ENCODE results near the gene DCST2.
A peak's percentile ranks its signal among the peaks of the same experiment; 100 is the strongest.

Gene DCST2

GRCh38 chr1:155079210-155079486 is 45.6 kb upstream of the DCST2 start:
- Histone ChIP-seq H3K23ac (ENCODE audit: low read depth, low read length, poor library complexity) (no peak overlapping the region), H2BK12ac (ENCODE audit: low read length) (no peak overlapping the region), H3K9ac (ENCODE audit: low read depth, low read length, poor library complexity) (peak overlapping the region; percentile 93), H3K18ac (ENCODE audit: low read length) (peak overlapping the region; percentile 98), H2BK15ac (ENCODE audit: low read length) (peak overlapping the region; percentile 88), H3K36me3 (replicated peaks in 1 of 2; ENCODE audit: control insufficient read depth in 2 of 2, insufficient read depth in 2 of 2, low read length in 2 of 2) (no peaks in the 10 kb centered on the region), H3K9me3 (replicated peaks in 1 of 2; ENCODE audit: control insufficient read depth in 2 of 2, insufficient read depth in 1 of 2, low read depth in 1 of 2, low read length in 2 of 2) (peaks cover 0 to 2% of the 10 kb centered on the region in 2 donors), H2AK5ac (ENCODE audit: low read depth, low read length) (peak overlapping the region; percentile 86), H3K4me3 (ENCODE audit: low read length in 2 of 2) (peak overlapping the region; percentile 74 to 88), H2BK5ac (ENCODE audit: low read length) (peak overlapping the region; percentile 56), H3K27me3 (ENCODE audit: control insufficient read depth in 3 of 3, insufficient read depth in 3 of 3, low read depth in 1 of 3, low read length in 3 of 3) (peaks cover 30 to 51% (median 37%) of the 10 kb centered on the region in 3 experiments), H3K27ac (replicated peaks; ENCODE audit: low read length) (no peak overlapping the region), H3K4me2 (ENCODE audit: insufficient read depth, low read length, poor library complexity, severe bottlenecking) (peak overlapping the region; percentile 98), H2BK120ac (ENCODE audit: low read depth, low read length) (no peak overlapping the region), H4K8ac (ENCODE audit: low read depth, low read length) (no peak overlapping the region), H3K4me1 (ENCODE audit: control insufficient read depth in 2 of 2, insufficient read depth in 1 of 2, low read depth in 1 of 2, low read length in 2 of 2) (peaks cover 27 to 47% of the 10 kb centered on the region in 2 donors), H4K91ac (ENCODE audit: low read depth, low read length, poor library complexity) (no peak overlapping the region), H2AFZ (ENCODE audit: low read length) (peak overlapping the region; percentile 80), H3K4ac (ENCODE audit: low read length) (no peak overlapping the region), H3K14ac (ENCODE audit: low read length) (no peak overlapping the region), H3K79me1 (ENCODE audit: low read depth, low read length) (no peaks in the 10 kb centered on the region)
- DNase-seq (ENCODE audit: low spot score) = no peak
- WGBS, 2 donors (ENCODE audit: extremely low coverage in 2 of 2, insufficient read length in 2 of 2, insufficient replicate concordance in 1 of 2) = no CpG with 5 or more reads among the region's 10 CpGs

- Histone ChIP-seq H4K8ac (ENCODE audit: low read depth, low read length) (no peak within 1 kb of the TSS), H2BK120ac (ENCODE audit: low read depth, low read length) (peak within 1 kb of the TSS; percentile 23), H4K91ac (ENCODE audit: low read depth, low read length, poor library complexity) (no peak within 1 kb of the TSS), H3K9me3 (replicated peaks in 1 of 2; ENCODE audit: control insufficient read depth in 2 of 2, insufficient read depth in 1 of 2, low read depth in 1 of 2, low read length in 2 of 2) (peaks cover 0 to 2% of the 10 kb centered on the region in 2 donors), H2AK5ac (ENCODE audit: low read depth, low read length) (peak within 1 kb of the TSS; percentile 86), H3K36me3 (replicated peaks in 1 of 2; ENCODE audit: control insufficient read depth in 2 of 2, insufficient read depth in 2 of 2, low read length in 2 of 2) (no peaks in the 10 kb centered on the region), H3K14ac (ENCODE audit: low read length) (peak within 1 kb of the TSS; percentile 28), H3K79me1 (ENCODE audit: low read depth, low read length) (no peaks in the 10 kb centered on the region), H3K27ac (replicated peaks; ENCODE audit: low read length) (no peak within 1 kb of the TSS), H3K27me3 (ENCODE audit: control insufficient read depth in 3 of 3, insufficient read depth in 3 of 3, low read depth in 1 of 3, low read length in 3 of 3) (peaks cover 30 to 46% (median 32%) of the 10 kb centered on the region in 3 experiments), H3K4ac (ENCODE audit: low read length) (no peak within 1 kb of the TSS), H3K4me2 (ENCODE audit: insufficient read depth, low read length, poor library complexity, severe bottlenecking) (peak within 1 kb of the TSS; percentile 98), H3K23ac (ENCODE audit: low read depth, low read length, poor library complexity) (peak within 1 kb of the TSS; percentile 90), H2BK12ac (ENCODE audit: low read length) (peak within 1 kb of the TSS; percentile 69), H3K9ac (ENCODE audit: low read depth, low read length, poor library complexity) (peak within 1 kb of the TSS; percentile 93), H2BK15ac (ENCODE audit: low read length) (peak within 1 kb of the TSS; percentile 88), H3K4me3 (ENCODE audit: low read length in 2 of 2) (peak within 1 kb of the TSS; percentile 74 to 88), H2AFZ (ENCODE audit: low read length) (peak within 1 kb of the TSS; percentile 80), H3K4me1 (ENCODE audit: control insufficient read depth in 2 of 2, insufficient read depth in 1 of 2, low read depth in 1 of 2, low read length in 2 of 2) (peaks cover 24 to 42% of the 10 kb centered on the region in 2 donors), H3K18ac (ENCODE audit: low read length) (peak within 1 kb of the TSS; percentile 98), H2BK5ac (ENCODE audit: low read length) (peak within 1 kb of the TSS; percentile 56)
- peak; percentile 78 for DNase-seq (ENCODE audit: low spot score)
- WGBS, 2 donors (ENCODE audit: extremely low coverage in 2 of 2, insufficient read length in 2 of 2, insufficient replicate concordance in 1 of 2) = no CpG with 5 or more reads among the region's 59 CpGs
Observed at GRCh38 chr1:155078469-155079209, 45.1 kb upstream of the DCST2 start, which contains the start of gene EFNA3. Gene EFNA3, plus strand, starts transcription at chr1:155078837. Its CDS starts 105 bp downstream, at chr1:155078942.

GRCh38 chr1:155077758-155078445 is 44.3 kb upstream of the DCST2 start:
- peak overlapping the region; percentile 49 for H2AK5ac ChIP-seq (ENCODE audit: low read depth, low read length)
- H3K79me1 ChIP-seq (ENCODE audit: low read depth, low read length) = no peaks in the 10 kb centered on the region
- H3K18ac ChIP-seq (ENCODE audit: low read length) = peak overlapping the region; percentile 1
- no peaks in the 10 kb centered on the region for H3K36me3 ChIP-seq (replicated peaks in 1 of 2; ENCODE audit: control insufficient read depth in 2 of 2, insufficient read depth in 2 of 2, low read length in 2 of 2)
- no peak overlapping the region for H3K14ac ChIP-seq (ENCODE audit: low read length)
- H2BK120ac ChIP-seq (ENCODE audit: low read depth, low read length) = peak overlapping the region; percentile 5
- no CpG with 5 or more reads among the region's 4 CpGs for WGBS, 2 donors (ENCODE audit: extremely low coverage in 2 of 2, insufficient read length in 2 of 2, insufficient replicate concordance in 1 of 2)
- no peak for DNase-seq (ENCODE audit: low spot score)
- peak overlapping the region; percentile 65 for H3K9ac ChIP-seq (ENCODE audit: low read depth, low read length, poor library complexity)
- H2BK12ac ChIP-seq (ENCODE audit: low read length) = peak overlapping the region; percentile 14
- H2AFZ ChIP-seq (ENCODE audit: low read length) = peak overlapping the region; percentile 80
- H3K27ac ChIP-seq (replicated peaks; ENCODE audit: low read length) = no peak overlapping the region
- H3K23ac ChIP-seq (ENCODE audit: low read depth, low read length, poor library complexity) = no peak overlapping the region
- H3K4ac ChIP-seq (ENCODE audit: low read length) = no peak overlapping the region
- no peak overlapping the region for H4K8ac ChIP-seq (ENCODE audit: low read depth, low read length)
- peak overlapping the region; percentile 17 for H2BK15ac ChIP-seq (ENCODE audit: low read length)
- peak overlapping the region; percentile 98 for H3K4me2 ChIP-seq (ENCODE audit: insufficient read depth, low read length, poor library complexity, severe bottlenecking)
- H4K91ac ChIP-seq (ENCODE audit: low read depth, low read length, poor library complexity) = no peak overlapping the region
- H3K4me1 ChIP-seq (ENCODE audit: control insufficient read depth in 2 of 2, insufficient read depth in 1 of 2, low read depth in 1 of 2, low read length in 2 of 2) = peaks cover 22 to 36% of the 10 kb centered on the region in 2 donors
- peaks cover 25 to 38% (median 26%) of the 10 kb centered on the region in 3 experiments for H3K27me3 ChIP-seq (ENCODE audit: control insufficient read depth in 3 of 3, insufficient read depth in 3 of 3, low read depth in 1 of 3, low read length in 3 of 3)
- H2BK5ac ChIP-seq (ENCODE audit: low read length) = peak overlapping the region; percentile 56
- peak overlapping the region in 1 of 2 donors; percentile 9 for H3K4me3 ChIP-seq (ENCODE audit: low read length in 2 of 2)
- peaks cover 0 to 2% of the 10 kb centered on the region in 2 donors for H3K9me3 ChIP-seq (replicated peaks in 1 of 2; ENCODE audit: control insufficient read depth in 2 of 2, insufficient read depth in 1 of 2, low read depth in 1 of 2, low read length in 2 of 2)

GRCh38 chr1:155077346-155077745 is 43.8 kb upstream of the DCST2 start:
- H2BK12ac ChIP-seq (ENCODE audit: low read length) = peak overlapping the region; percentile 14
- no peak for DNase-seq (ENCODE audit: low spot score)
- H3K4me3 ChIP-seq (ENCODE audit: low read length in 2 of 2) = no peak overlapping the region
- H2AFZ ChIP-seq (ENCODE audit: low read length) = no peak overlapping the region
- no peak overlapping the region for H3K27ac ChIP-seq (replicated peaks; ENCODE audit: low read length)
- no peak overlapping the region for H4K91ac ChIP-seq (ENCODE audit: low read depth, low read length, poor library complexity)
- no peak overlapping the region for H2BK5ac ChIP-seq (ENCODE audit: low read length)
- no peak overlapping the region for H4K8ac ChIP-seq (ENCODE audit: low read depth, low read length)
- H2BK15ac ChIP-seq (ENCODE audit: low read length) = no peak overlapping the region
- no peak overlapping the region for H3K4me2 ChIP-seq (ENCODE audit: insufficient read depth, low read length, poor library complexity, severe bottlenecking)
- H3K4ac ChIP-seq (ENCODE audit: low read length) = no peak overlapping the region
- H3K27me3 ChIP-seq (ENCODE audit: control insufficient read depth in 3 of 3, insufficient read depth in 3 of 3, low read depth in 1 of 3, low read length in 3 of 3) = peaks cover 19 to 33% (median 21%) of the 10 kb centered on the region in 3 experiments
- H3K4me1 ChIP-seq (ENCODE audit: control insufficient read depth in 2 of 2, insufficient read depth in 1 of 2, low read depth in 1 of 2, low read length in 2 of 2) = peaks cover 17 to 30% of the 10 kb centered on the region in 2 donors
- H3K79me1 ChIP-seq (ENCODE audit: low read depth, low read length) = no peaks in the 10 kb centered on the region
- no peak overlapping the region for H3K23ac ChIP-seq (ENCODE audit: low read depth, low read length, poor library complexity)
- no peak overlapping the region for H3K18ac ChIP-seq (ENCODE audit: low read length)
- no peak overlapping the region for H3K14ac ChIP-seq (ENCODE audit: low read length)
- no peak overlapping the region for H3K9ac ChIP-seq (ENCODE audit: low read depth, low read length, poor library complexity)
- WGBS, 2 donors (ENCODE audit: extremely low coverage in 2 of 2, insufficient read length in 2 of 2, insufficient replicate concordance in 1 of 2) = no CpG with 5 or more reads among the region's 3 CpGs
- H2AK5ac ChIP-seq (ENCODE audit: low read depth, low read length) = no peak overlapping the region
- no peak overlapping the region for H2BK120ac ChIP-seq (ENCODE audit: low read depth, low read length)
- H3K9me3 ChIP-seq (replicated peaks in 1 of 2; ENCODE audit: control insufficient read depth in 2 of 2, insufficient read depth in 1 of 2, low read depth in 1 of 2, low read length in 2 of 2) = peaks cover 0 to 2% of the 10 kb centered on the region in 2 donors
- H3K36me3 ChIP-seq (replicated peaks in 1 of 2; ENCODE audit: control insufficient read depth in 2 of 2, insufficient read depth in 2 of 2, low read length in 2 of 2) = no peaks in the 10 kb centered on the region

All from neuronal stem cell (in vitro differentiated cells).